Smooth muscle cell (in vitro differentiated cells): ENCODE data around the gene PEX11G. TPM values are rescaled to one million over a fixed set of nuclear protein-coding genes. Genes with fewer than 3 reads are reported as not detected.

Source experiments
- DNase-seq: peaks from one replicate; lab custom pipeline; 2025; ENCODE audit not compliant: unreplicated experiment; lab: John Stamatoyannopoulos, UW
- H2AFZ ChIP-seq: fragments of 200-600 bp; sonication (generic); 2 replicates; pipeline ENCODE4 v1.6.0; 2016; ENCODE audit warnings: antibody characterized with exemption, low read depth, mild to moderate bottlenecking
- H3F3A ChIP-seq: fragments of 200-600 bp; sonication (generic); 2 replicates; pipeline ENCODE4 v1.6.0; 2017; ENCODE audit warnings: antibody characterized with exemption, low read depth
- H3K27ac ChIP-seq: fragments of 200-600 bp; sonication (generic); 2 replicates; pipeline ENCODE4 v1.5.1; 2016; ENCODE audit warnings: low read depth, mild to moderate bottlenecking
- H3K27me3 ChIP-seq: fragments of 200-600 bp; sonication (generic); 2 replicates; pipeline ENCODE4 v1.6.1; 2016; ENCODE audit warnings: low read depth, mild to moderate bottlenecking
- H3K36me3 ChIP-seq: fragments of 200-600 bp; sonication (generic); 2 replicates; pipeline ENCODE4 v1.5.1; 2016; ENCODE audit warnings: low read depth
- H3K4me1 ChIP-seq: fragments of 200-600 bp; sonication (generic); 2 replicates; pipeline ENCODE4 v1.5.1; 2016; ENCODE audit warnings: low read depth
- H3K4me2 ChIP-seq: fragments of 200-600 bp; sonication (generic); 2 replicates; pipeline ENCODE4 v1.6.0; 2016; ENCODE audit warnings: mild to moderate bottlenecking
- H3K4me3 ChIP-seq: fragments of 200-600 bp; sonication (generic); 2 replicates; pipeline ENCODE4 v1.5.1; 2016; ENCODE audit warnings: mild to moderate bottlenecking
- H3K79me2 ChIP-seq: fragments of 200-600 bp; sonication (generic); 2 replicates; pipeline ENCODE4 v1.6.0; 2016; ENCODE audit warnings: low read depth, mild to moderate bottlenecking
- H3K9ac ChIP-seq: fragments of 200-600 bp; sonication (generic); 2 replicates; pipeline ENCODE4 v1.6.0; 2016; ENCODE audit warnings: low read depth
- H3K9me3 ChIP-seq: fragments of 200-600 bp; sonication (generic); replicated peaks from 2 replicates; pipeline ENCODE4 v1.5.1; 2016; ENCODE audit warnings: low read depth
- H4K20me1 ChIP-seq: fragments of 200-600 bp; sonication (generic); 2 replicates; pipeline ENCODE4 v1.6.0; 2016; ENCODE audit warnings: low read depth
- WGBS: methylation state at CpG from one replicate; pipeline ENCODE4 v1.1.7; 2016; ENCODE audit warnings: low lambda C conversion rate; 5-methylcytosine and 5-hydroxymethylcytosine counted together
- polyA plus RNA-seq: library from polyadenylated mRNA; unstranded; fragments of >200 nt; fragmentation: Nextera tagmentation; extraction: Ambion mirVana; gene quantifications from 2 replicates; pipeline ENCODE4 v1.2.1, GENCODE V29; 2016
- total RNA-seq: library from RNA; depleted of rRNA; stranded (reverse); fragments of >200 nt; gene quantifications from 2 replicates; pipeline ENCODE4 v1.2.3, GENCODE V29; 2014
- TF ChIP-seq, protein P1 (sequence below): fragments of 200-600 bp; sonication (generic); IDR thresholded peaks from 2 replicates; pipeline ENCODE4 v1.5.1; 2017; ENCODE audit warnings: borderline replicate concordance, mild to moderate bottlenecking, antibody characterized with exemption; ENCODE audit not compliant: insufficient read depth, poor library complexity, severe bottlenecking

PEX11G gene
- total and polyA plus RNA-seq, 2 experiments from 2014 or later = 4.3 TPM; not detected in 1

DNA sequence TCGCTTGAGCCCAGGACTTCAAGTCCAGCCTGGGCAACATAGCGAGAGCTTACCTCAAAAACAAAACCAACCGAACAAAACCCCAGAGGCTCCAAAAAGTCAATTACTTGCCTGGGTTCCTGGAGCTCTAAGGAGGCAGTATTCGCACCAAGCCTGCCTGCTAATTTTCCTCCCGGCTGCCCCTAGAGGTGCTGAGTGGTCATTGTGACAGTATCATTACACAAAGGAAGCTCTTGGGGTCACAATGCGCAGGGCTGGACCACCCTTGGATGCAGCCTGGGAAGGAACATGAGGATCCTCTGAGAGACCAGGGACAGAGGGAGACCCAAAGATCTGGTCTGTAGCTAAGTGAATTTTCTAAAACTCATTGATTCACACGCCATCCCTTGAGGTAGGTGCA, 8.5 kb upstream of the PEX11G start:
- TF ChIP-seq, protein P1, sequence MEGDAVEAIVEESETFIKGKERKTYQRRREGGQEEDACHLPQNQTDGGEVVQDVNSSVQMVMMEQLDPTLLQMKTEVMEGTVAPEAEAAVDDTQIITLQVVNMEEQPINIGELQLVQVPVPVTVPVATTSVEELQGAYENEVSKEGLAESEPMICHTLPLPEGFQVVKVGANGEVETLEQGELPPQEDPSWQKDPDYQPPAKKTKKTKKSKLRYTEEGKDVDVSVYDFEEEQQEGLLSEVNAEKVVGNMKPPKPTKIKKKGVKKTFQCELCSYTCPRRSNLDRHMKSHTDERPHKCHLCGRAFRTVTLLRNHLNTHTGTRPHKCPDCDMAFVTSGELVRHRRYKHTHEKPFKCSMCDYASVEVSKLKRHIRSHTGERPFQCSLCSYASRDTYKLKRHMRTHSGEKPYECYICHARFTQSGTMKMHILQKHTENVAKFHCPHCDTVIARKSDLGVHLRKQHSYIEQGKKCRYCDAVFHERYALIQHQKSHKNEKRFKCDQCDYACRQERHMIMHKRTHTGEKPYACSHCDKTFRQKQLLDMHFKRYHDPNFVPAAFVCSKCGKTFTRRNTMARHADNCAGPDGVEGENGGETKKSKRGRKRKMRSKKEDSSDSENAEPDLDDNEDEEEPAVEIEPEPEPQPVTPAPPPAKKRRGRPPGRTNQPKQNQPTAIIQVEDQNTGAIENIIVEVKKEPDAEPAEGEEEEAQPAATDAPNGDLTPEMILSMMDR = peak; percentile 29
- H3F3A ChIP-seq = peaks cover 10% of the 10 kb centered on the region
- H3K4me1 ChIP-seq = no peaks in the 10 kb centered on the region
- H3K36me3 ChIP-seq = no peaks in the 10 kb centered on the region
- no peaks in the 10 kb centered on the region for H3K79me2 ChIP-seq
- WGBS = 63% methylated on average over 7 of the region's 7 CpGs
- H3K9ac ChIP-seq = no peak overlapping the region
- H3K4me3 ChIP-seq = no peak overlapping the region
- no peak overlapping the region for H2AFZ ChIP-seq
- no peaks in the 10 kb centered on the region for H3K9me3 ChIP-seq
- no peaks in the 10 kb centered on the region for H4K20me1 ChIP-seq
- DNase-seq = no peak
- H3K27me3 ChIP-seq = peaks cover 33% of the 10 kb centered on the region
- no peak overlapping the region for H3K27ac ChIP-seq
- no peak overlapping the region for H3K4me2 ChIP-seq

DNA sequence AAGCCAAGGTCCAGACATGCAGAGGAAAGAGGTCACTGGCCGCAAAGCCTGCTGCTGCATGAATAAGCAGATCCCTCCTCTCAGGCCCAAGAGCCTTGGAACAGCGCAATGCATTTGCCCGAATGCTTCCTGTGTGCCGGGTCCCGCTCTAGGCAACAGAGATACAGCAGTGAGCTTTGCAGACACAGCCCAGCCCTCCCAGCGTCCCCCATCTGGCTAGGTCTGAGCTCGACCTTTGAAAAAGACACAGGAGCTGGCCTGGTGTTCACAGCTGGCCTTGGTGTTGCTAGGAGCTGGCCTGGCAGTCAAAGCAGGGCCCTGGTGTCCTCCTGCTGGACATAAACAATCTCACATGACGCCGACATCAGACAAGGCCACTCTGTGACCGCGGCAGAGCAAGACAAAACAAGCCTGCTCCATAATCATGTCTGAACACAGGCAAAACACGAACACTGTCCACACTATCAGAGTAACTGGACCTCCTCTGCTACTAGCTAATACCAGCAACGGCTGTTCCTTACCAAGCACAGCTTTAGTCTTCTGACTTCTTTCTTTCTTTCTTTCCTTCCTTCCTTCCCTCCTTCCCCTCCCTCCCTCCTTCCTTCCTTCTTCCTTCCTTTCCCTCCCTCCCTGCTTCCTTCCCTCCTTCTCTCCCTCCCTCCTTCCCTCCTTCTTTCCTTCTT, 5.7 kb upstream of the PEX11G start:
- H3F3A ChIP-seq = peaks cover 17% of the 10 kb centered on the region
- no peaks in the 10 kb centered on the region for H3K9me3 ChIP-seq
- H2AFZ ChIP-seq = no peak overlapping the region
- peak overlapping the region; percentile 10 for H3K4me2 ChIP-seq
- H4K20me1 ChIP-seq = no peaks in the 10 kb centered on the region
- peak overlapping the region; percentile 43 for H3K27ac ChIP-seq
- H3K27me3 ChIP-seq = peaks cover 9% of the 10 kb centered on the region
- WGBS = 46% methylated on average over 13 of the region's 13 CpGs
- no peaks in the 10 kb centered on the region for H3K36me3 ChIP-seq
- H3K79me2 ChIP-seq = no peaks in the 10 kb centered on the region
- TF ChIP-seq, protein P1 = peak; percentile 3
- H3K9ac ChIP-seq = no peak overlapping the region
- DNase-seq = no peak
- no peak overlapping the region for H3K4me3 ChIP-seq
- H3K4me1 ChIP-seq = peaks cover 1% of the 10 kb centered on the region

- Histone ChIP-seq H3K27ac (peak overlapping the region; percentile 62), H3F3A (peaks cover 17% of the 10 kb centered on the region), H3K79me2 (no peaks in the 10 kb centered on the region), H2AFZ (no peak overlapping the region), H3K4me1 (peaks cover 12% of the 10 kb centered on the region), H3K9ac (no peak overlapping the region), H4K20me1 (no peaks in the 10 kb centered on the region), H3K36me3 (no peaks in the 10 kb centered on the region), H3K9me3 (no peaks in the 10 kb centered on the region), H3K4me3 (no peak overlapping the region), H3K27me3 (no peaks in the 10 kb centered on the region), H3K4me2 (peak overlapping the region; percentile 29)
- TF ChIP-seq, protein P1 = no peak
- DNase-seq = no peak
- 39% methylated on average over 11 of the region's 11 CpGs for WGBS
Observed at GRCh38 chr19:7492558-7492957, 3.7 kb upstream of the PEX11G start.

DNA sequence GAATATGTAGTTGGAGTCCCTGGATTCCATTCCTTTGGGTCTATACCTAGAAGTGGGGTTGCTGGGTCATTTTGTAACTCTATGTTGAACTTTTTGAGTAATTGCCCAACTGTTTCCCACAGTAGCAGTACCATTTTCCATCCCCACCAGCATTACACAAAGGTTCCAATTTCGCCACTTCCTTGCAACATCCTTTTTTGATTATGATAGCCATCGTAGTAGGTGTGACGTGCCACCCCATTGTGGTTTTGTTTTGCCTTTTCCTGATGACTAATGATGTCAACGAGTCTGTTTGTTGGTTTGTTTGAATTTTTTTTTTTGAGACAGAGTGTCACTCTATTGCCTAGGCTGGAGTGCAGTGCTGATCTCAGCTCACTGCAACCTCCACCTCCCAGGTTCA, 3.3 kb upstream of the PEX11G start:
- Histone ChIP-seq H3K36me3 (no peaks in the 10 kb centered on the region), H3K9ac (no peak overlapping the region), H3F3A (peaks cover 17% of the 10 kb centered on the region), H3K4me1 (peaks cover 12% of the 10 kb centered on the region), H2AFZ (no peak overlapping the region), H3K4me3 (no peak overlapping the region), H3K4me2 (peak overlapping the region; percentile 29), H3K27me3 (no peaks in the 10 kb centered on the region), H4K20me1 (no peaks in the 10 kb centered on the region), H3K79me2 (no peaks in the 10 kb centered on the region), H3K27ac (peak overlapping the region; percentile 62), H3K9me3 (no peaks in the 10 kb centered on the region)
- no peak for DNase-seq
- TF ChIP-seq, protein P1 = no peak
- 29% methylated on average over 4 of the region's 4 CpGs for WGBS
